NCI-H748 (cell line): ENCODE measurements around the gene ANXA10.
"Not testable (repeated sequence)": the region's sequence is repeated elsewhere in the genome, so short reads cannot be mapped to it uniquely, and the experiment has no call there.

Experiments used
- DNase-seq: peaks from one replicate; lab custom pipeline; 2025; ENCODE audit not compliant: unreplicated experiment; lab: John Stamatoyannopoulos, UW

The ANXA10 gene

GRCh38 chr4:168153596-168154440, 61.5 kb downstream of the ANXA10 start:
- DNase-seq, result peak; percentile 78

DNA sequence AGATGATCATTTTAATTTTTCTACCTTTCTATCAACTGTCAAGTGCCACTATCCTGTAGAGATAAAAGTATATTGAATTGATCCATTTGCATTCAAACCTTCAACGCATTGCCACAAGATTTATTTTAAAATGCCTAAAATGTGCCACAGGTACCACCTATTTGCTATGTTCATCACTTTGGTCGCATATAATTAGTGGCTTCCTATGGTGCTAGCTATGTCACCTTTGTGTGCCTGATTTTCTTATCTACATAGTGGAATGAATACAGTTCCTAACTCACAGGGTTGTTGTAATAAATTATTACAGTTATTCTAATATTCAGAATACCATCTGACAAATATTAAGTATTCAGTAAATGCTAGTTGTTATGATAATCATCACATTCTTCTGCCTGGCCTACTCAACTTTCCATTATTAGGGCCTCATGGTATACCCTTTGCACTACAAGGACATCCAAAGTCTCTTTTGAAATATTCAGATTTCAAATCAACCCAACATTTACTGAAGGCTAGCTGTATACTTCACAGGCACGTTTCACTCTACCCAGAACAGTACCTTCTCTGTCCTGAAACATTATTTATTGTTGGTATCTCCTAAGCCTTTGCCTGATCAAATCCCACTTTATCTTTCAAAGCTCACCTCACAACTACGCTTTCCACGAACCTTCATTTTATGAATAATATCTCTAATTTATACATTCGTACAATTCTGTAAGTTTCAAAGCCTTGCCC, 62.4 kb downstream of the ANXA10 start:
- DNase-seq, result no peak

DNA sequence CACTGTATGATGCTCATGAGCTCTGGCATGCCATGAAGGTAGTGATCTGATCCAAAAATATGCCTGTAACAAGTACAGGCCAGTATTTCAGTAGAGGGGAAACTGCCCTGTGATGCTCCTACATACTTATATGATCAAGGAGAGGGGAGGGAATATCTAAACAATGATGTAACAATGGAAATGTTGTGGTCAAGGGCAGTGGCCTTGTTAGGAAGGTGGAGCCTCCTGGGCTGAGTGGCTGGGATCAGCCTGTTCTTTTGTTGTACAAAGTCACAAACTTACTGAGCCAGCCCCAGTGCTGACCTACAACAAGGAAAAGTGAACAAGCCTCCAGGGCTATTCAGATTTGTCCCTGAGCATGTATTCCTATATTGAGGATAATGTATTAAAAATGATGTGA, 70.3 kb downstream of the ANXA10 start:
- no peak for DNase-seq

GRCh38 chr4:168163106-168163505, 70.8 kb downstream of the ANXA10 start:
- no peak for DNase-seq

DNA sequence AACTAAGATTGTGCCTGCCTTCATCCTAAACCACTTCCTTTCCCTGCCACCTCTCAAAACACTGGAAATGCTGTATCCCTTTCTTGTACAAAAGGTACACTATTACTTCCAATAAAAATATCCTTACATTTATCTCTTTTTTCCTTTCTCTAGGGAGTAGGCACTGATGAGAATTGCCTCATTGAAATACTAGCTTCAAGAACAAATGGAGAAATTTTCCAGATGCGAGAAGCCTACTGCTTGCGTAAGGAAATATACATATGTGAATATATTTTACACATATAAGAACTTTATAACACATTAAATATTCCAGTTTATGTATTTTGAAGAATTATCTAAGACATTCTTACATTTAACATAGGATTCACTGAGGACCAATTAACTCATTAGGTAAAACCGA, 71.7 kb downstream of the ANXA10 start:
- DNase-seq, result no peak

DNA sequence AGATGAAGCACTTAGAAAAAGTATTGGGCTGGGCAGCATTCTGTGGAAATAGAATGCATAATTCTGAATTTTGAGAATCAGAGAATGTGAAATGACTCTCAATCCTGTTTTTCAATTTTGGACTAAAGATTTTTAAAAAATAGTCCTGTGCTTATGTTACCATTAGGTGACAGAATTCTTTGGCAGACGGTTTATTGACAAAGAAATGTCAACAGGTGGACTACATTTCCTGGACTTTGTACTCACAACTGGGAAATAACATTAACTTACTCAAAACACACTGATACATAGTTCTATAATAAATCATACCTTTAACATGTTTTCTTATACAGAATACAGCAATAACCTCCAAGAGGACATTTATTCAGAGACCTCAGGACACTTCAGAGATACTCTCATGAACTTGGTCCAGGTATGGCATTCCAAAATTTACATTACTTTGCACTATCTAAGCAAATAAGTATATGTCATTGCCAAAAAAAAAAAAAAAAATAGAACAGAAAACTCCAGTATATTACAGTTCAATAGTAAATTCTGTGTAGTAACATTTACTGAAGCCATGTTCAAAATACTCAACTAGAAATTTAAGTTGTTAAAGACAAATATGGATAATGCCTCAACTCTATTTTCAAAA, 72.7 kb downstream of the ANXA10 start:
- DNase-seq, result no peak

GRCh38 chr4:168167714-168168284, 75.5 kb downstream of the ANXA10 start:
- DNase-seq, result no peak

GRCh38 chr4:168174308-168174707, 82.0 kb downstream of the ANXA10 start:
- no peak for DNase-seq

GRCh38 chr4:168177546-168178149, 85.3 kb downstream of the ANXA10 start:
- DNase-seq, result no peak

GRCh38 chr4:168183717-168184571, 91.6 kb downstream of the ANXA10 start:
- peak; percentile 13 for DNase-seq

DNA sequence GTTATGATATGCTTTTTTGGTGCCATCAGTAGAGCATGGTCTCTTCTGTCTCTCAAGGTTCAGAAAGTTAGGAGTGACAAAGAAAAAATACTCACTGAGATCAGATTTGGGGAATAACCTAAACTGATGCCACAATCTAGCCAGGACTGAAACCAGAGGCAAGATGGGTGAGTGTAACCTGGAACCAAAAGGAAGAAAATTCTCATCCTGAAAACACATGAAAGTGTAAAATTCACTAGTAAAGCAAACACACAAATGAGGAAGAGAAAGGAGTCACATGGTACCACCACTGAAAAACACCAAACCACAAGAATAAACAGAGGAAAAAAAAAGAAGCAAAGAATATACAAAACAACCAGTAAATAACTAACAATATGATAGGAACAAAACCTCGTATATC, 96.4 kb downstream of the ANXA10 start:
- DNase-seq, result no peak

DNA sequence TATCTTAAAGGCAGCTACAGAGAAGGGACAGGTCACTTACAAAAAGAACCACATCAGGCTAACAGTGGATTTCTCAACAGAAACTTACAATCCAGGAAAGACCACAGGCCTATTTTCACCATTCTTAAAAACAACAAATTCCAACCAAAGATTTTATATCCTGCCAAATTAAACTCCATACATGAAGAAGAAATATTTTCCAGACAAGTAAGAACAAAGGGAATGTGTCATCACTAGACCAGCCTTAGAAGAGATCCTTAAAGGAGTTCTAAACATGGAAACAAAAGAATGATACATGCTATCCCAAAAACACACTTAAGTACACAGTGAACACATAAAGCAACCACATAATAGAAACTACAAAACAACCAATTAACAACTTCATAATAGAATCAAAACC, 105.6 kb downstream of the ANXA10 start:
- DNase-seq, result no peak

- DNase-seq, result no peak
Measured at GRCh38 chr4:168199260-168199957, 107.1 kb downstream of the ANXA10 start.

DNA sequence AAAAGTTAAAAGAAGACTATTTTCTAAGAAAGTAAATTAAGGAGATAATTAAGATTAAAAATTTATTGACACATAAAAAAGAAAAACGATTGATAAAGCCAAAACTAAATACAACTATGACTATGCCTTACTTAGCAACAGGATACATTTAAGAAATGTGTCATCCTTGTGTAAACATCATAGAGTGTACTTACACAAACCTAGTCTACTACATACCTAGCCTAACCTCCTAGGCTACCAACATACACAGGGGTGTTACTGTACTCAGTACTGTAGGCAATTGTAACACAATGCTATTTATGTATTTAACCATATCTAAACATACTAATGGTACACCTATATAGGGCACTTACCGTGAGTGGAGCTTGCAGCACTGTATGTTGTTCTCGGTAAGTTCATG, 108.3 kb downstream of the ANXA10 start:
- DNase-seq, result peak; percentile 43

DNA sequence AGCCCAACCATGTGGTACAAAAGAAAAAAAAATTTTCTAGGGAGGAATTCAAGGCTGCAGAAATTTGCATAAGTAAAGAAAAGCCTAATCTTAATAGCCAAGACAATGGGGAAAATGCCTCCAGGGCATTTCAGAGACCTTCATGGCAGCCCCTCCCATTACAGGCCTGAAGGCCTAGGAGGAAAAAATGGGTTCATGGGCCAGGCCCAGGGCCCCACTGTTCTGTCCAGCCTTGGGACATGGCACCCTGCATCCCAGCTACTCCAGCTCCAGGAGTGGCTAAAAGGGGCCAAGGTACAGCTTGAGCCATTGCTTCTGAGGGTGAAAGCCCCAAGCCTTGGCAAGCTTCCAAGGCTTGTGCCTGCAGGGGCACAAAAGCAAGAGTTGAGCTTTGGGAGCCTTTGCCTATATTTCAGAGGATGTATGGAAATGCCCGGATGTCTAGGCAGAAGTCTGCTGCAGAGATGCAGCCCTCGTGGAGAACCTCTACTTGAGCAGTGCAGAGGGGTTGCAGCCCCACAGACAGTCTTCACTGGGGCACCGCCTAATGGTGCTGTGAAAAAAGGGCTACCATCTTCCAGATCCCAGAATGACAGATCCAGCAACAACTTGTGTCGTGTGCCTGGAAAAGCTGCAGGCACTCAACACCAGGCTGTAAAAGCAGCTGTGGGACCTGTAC, 111.0 kb downstream of the ANXA10 start:
- no peak for DNase-seq

DNA sequence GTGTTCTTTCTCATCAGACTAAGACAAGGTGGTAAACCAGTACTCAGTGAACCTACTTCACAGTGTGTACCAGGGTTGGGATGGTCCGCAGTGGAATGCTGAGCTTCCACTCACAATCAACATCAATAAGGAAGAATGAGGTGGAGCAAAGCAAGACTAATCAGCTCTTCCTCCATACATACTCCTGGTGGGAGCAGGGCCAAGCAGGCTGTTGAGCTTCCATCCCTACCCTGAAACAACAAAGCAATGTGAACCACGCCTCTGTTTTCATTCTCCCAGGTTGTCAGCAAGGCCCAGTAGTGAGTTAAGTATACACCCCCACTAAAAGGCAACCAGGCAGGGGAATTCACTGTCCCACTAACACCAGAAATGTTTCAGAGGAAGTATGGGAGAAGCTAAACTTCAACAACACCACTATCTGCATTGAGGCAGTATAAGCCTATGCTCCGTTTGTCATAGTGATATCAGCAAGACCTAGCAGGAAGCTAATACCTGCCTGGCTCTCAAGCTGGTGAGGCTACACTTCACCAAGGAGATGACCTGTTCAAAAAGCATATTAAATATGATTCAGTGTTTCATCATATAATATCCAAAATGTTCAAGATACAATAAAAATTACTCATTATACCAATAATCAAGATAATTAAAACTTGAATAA, 116.7 kb downstream of the ANXA10 start:
- DNase-seq, result no peak

GRCh38 chr4:168212656-168213055, 120.3 kb downstream of the ANXA10 start:
- no peak for DNase-seq

- DNase-seq, result not testable (repeated sequence)
Measured at GRCh38 chr4:168213511-168213910, 121.2 kb downstream of the ANXA10 start.

DNA sequence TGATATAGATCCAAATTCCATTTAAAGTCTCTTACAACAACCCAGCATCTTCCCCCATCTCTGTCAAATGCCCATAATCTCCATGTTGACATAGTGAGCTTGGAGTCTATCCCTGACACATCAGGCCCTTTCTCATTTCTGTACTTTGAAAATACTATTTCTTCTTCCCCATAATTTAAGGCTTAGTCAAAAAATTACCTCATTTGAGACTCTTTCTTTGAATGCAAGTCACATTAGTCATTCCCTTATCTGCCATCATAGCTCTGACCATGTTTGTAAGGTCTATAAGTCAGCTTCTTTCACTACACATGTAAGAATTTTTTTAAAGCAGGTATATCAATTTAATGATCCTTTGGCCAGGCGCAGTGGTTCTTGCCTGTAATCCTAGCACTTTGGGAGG, 126.3 kb downstream of the ANXA10 start:
- DNase-seq, result no peak
